Epithelial cell of prostate (primary cell): Measurements from ENCODE around the gene DIPK1A.

Source experiments
- DNase-seq: peaks from one replicate; pipeline ENCODE4 v3.0.0-alpha.2; 2011; ENCODE audit warnings: low read depth, low spot score
- H3K27ac ChIP-seq: fragments of 450-650 bp; 2 replicates; pipeline ENCODE4 v1.5.1; 2017; ENCODE audit warnings: mild to moderate bottlenecking

DIPK1A gene

DNA sequence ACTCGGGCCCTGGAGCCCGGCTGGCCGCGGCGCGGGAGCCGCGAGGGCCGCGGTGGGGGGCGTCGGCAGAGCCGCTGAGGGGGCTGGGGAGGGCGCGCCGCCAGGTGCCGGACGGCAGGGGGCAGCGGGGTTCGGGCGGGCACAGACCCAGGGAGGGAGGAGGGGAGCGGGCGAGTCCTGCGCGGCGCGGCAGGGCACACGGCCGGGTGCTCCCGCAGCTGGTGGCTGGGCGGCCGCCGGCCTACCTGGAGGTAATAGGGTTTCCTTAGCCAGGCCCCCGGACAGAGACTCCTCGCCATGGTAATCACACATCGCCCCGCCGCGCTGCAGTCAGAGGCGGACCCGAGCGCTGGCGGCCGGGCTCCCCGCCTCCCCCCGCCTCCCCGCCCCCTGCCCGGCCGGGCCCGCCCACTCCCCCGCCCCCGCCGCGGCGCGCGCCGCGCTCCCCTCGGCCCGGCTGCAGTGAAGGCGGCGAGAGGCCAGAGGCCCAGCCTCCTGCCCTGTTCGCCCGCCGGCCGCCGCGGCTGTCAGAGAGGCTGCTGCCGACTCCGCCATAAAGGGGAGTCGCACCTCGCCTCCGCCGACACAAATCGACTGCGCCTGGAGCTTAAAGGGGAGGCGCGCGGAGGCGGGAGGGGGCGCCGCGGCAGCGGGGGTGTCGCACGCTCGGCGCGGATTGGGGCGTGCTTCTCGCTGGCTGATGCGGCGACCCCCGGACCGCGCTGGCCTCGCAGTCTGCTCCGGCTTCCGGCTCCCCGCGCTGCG, at the start of gene DIPK1A:
TSS of gene DIPK1A (minus strand) at position 332 of the 765 bp plus-strand sequence. CDS start at position 299, 33 bp downstream.
- H3K27ac ChIP-seq: peak within 1 kb of the TSS; percentile 67
- no peak for DNase-seq

DNA sequence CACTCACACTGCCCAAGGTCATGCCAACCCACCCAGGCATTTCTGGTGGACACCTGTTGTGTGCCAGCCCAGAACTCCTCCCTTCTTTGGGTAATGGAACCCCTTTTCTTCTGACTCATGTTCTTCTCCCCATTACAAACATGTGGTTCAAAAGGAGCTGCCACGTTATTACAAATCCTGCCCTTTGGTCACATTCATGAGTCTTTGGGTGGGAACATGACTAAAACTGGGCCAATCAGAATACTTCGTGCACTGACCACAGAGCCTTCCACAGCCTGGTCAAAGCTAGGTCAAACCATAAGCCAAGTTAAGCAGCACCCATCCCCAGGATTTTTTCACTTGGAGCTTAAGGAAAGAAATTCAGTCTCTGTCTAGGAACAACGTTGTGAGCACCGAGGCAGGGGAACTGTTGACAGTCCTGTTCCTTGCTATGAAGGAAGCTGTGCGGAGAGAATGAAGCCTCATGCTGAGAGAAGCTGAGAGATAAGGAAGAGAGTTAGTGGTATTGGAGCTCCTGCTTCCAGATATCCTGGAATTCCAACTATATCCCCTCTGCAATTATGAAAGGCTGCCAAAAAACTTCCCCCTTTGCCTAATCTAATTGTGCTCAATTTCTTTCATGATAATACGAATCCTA, 46.8 kb upstream of the DIPK1A start:
- DNase-seq: no peak
- no peak overlapping the region for H3K27ac ChIP-seq

DNA sequence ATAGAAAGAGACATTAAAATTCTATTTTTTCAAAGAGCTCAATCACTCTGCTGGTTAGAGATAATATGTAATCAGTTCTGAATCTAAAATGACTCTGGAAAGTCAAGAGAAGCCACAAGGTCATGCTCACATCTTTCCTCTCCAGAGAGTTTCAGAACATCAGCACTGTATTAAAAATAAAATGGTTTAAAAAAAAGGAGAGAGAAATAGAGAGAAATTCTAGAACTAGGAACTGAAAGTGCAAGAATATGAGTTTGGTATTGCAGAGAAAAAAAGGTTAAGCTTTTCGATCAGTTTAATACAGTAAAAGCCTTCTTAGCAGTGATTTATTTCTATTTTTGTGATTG, 44.0 kb upstream of the DIPK1A start:
- no peak for DNase-seq

GRCh38 chr1:93004566-93005251, 43.4 kb upstream of the DIPK1A start:
- H3K27ac ChIP-seq: no peak overlapping the region
- no peak for DNase-seq

More for the DNA sequence above, 44.0 kb upstream of the DIPK1A start:
- H3K27ac ChIP-seq: no peak overlapping the region

DNA sequence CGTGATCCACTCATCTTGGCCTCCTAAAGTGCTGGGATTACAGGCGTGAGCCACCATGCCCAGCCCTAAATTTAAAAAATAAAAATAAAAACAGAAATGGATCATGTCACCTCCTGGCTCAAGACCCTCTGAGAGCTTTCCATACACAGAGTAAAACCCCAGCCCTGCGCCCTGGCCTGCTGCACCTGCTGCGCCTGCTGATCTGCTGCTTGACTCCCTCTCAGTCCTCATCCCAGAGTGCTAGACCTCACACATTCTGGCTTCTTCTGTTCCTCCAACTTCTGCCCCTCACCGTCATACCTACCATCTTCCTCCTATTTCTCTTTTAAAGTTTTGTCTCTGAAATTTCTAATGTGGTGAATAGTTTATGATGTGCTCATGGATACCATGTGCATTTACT, 42.7 kb upstream of the DIPK1A start:
- H3K27ac ChIP-seq: no peak overlapping the region

GRCh38 chr1:93002781-93003180, 41.5 kb upstream of the DIPK1A start:
- DNase-seq: no peak
- no peak overlapping the region for H3K27ac ChIP-seq

More for the DNA sequence above, 42.7 kb upstream of the DIPK1A start:
- DNase-seq: no peak

DNA sequence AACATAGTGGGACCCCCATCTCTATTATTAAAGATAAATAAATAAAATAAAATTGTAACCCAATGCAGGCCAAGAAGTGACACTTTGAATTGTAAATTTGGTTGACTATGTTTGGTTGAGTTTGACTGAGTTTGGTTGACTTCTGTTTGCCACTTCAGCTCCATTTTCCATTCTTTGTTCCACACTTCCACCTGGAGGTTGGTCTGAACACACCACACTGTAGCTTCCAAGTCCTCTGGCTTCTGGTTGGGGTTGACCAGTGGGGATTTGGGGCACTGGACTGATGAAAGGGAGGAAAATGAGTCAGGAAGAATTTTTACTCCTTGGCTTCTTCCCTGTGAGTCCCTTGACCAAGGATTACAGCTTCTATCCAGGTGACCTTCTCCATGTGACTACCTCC, 40.6 kb upstream of the DIPK1A start:
- DNase-seq: no peak
- H3K27ac ChIP-seq: no peak overlapping the region

GRCh38 chr1:93000751-93001175, 39.5 kb upstream of the DIPK1A start:
- H3K27ac ChIP-seq: no peak overlapping the region
- DNase-seq: no peak

DNA sequence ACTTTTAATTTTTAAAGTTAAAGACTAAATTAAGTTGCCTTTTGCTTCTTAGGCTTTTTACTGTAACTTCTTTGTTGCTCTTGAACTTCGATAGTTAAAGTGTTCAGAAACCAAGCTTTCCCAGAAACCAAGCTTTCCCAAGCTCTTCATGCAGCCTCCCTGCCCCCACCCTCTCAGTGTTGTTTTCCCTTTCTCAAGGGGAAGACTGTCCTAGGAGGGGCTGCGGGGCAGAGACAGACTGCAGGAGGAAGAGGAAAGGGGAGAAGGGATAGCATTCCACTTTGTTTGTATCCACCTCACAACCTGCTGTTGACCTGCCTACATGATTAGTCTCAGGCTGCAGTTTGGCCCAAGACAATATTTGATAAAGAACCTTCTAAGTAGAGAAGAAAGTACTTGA, 39.0 kb upstream of the DIPK1A start:
- no peak overlapping the region for H3K27ac ChIP-seq
- no peak for DNase-seq

DNA sequence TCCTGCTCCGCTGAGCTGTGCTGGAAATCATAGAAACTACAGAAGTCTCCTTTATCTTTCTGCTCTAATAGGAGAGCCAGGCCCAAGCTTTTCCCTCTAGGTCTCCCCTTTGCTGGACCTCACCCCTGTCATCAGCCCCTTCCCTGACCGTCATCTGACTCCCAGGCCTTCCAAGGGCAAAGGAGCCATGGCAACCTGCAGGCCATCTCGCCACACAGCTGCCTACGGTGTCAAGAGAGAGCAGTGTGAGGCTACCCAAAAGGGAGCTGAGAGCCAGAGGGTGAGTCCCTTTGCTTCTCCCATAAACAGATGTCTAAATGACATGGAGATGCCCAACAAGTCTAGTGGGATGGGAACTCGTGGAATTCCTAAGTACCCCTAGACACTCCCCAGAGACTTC, 37.6 kb upstream of the DIPK1A start:
- no peak for DNase-seq
- H3K27ac ChIP-seq: no peak overlapping the region

DNA sequence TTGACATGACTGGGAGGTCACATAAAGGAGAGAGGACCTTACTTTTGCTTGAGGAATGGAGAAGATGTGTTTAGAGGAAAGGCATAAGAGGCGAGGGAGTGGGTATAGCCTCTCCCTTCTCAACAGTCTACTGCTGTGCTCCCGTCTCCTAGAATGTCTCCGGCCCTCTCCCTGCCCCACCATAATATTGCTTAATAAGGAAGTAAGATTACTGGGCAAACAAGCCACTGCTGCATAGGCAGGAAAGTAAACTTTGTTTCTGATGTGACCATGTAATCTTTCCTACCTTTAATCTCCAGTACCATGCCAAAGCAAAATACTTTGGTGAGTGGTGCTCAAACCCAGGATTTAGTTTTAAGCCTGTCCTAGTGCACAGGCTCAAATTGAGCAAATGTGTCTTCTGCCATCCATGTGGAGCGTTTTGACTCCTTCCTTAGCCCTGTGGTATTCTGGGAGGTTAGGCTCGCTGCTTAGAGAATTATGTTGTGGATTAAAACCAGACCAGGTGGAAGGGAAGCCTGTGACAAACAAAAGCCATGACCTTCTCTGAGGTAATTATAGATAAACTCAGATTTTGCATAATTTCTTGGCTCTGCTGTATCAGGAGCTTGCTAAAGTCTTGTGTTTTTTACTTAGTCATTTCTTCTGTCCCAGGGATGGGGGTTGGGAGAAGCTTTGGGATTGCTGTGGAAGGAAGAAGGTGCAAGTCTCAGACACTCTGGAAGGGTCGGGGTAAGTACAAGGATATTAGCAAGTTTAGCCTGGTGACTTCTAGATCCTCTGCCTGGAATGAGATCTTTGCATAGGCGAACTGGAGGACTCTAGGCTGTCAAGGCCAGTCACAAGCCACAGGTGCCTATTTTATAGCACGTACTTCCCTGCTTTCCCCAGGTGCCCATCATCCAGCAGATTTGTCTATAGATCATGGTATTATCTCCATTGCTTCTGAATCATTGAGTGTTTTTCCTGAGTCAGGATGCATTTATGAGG, 34.5 kb upstream of the DIPK1A start:
- no peak for DNase-seq
- H3K27ac ChIP-seq: no peak overlapping the region

- H3K27ac ChIP-seq: no peak overlapping the region
- no peak for DNase-seq
Observed at GRCh38 chr1:92994105-92994712, 32.9 kb upstream of the DIPK1A start.

DNA sequence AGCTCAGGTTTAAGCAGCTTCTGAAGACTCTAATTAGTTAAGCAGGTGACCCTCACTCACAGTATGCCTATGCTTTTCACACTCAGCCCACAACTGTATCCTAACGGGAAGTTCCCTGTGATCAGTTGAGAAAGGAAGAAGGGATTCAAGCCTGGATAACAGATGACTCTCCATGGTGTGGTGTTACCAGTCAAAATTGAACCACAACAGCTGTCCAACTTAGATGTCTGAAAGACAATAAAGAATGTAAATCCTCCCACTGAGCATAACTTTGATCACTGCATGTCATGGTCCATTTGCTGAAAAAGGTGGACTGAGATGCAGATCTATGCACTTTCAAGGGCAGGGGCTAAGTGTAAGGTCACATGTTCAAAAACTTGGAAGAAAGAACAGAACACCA, 32.3 kb upstream of the DIPK1A start:
- H3K27ac ChIP-seq: no peak overlapping the region
- DNase-seq: no peak

DNA sequence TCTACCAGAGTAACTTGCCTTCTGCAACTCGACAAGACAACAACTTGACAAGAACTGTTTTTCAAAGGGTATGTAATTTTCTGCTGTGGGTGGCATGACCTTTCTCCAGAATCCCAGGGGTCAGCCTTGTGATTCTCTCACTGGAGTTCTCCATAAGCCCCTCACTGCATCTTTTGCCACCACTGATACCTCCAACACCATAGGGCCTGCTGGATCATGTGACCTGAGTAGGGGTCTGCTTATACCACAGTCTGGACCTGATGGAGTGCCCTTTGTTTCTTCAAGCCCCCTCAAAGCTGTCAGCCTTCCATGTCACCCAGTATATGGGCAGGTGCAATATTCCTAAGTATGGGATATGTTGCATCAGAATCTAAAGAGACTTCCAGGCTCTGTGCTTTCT, 31.6 kb upstream of the DIPK1A start:
- no peak for DNase-seq
- H3K27ac ChIP-seq: no peak overlapping the region

DNA sequence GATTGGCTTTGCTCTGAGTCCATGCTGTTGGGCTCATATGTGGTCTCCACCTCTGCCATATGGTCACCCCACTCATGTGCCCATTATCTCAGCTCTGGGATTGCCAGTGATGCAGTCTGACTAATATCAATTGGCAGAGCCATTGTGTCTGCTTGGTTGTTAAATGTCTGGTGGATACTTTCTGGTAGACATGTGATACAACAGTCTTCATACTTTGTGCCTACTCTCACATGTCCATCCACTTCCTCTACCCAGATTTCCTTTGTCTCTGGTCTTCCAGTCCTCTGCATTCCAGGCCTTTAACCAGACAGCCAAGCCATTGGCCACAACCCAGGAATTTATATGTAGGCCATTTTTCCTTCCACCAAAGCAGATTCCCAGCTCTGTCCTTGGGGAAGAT, 30.8 kb upstream of the DIPK1A start:
- DNase-seq: no peak
- H3K27ac ChIP-seq: no peak overlapping the region

DNA sequence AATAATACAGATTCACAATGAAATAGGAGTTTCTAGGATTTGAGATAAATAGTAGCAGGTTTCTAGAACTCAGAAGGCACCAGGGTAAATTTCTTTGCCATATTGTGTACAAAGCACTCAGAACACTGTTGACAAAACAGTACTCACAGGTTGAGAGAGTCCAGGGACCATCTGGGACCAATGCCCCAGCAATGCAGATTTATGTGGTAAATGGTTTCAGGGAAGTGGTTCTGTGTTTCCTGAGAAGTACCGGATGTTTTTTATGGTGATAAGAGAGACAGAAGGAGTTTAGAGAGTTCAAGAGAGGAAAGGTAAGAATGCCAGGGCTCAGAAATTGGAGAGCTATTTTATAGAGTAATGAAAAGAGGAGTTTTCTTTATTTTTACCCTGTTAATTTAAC, 29.6 kb upstream of the DIPK1A start:
- DNase-seq: no peak
- no peak overlapping the region for H3K27ac ChIP-seq

GRCh38 chr1:92989936-92990583, 28.8 kb upstream of the DIPK1A start:
- no peak overlapping the region for H3K27ac ChIP-seq
- DNase-seq: no peak

DNA sequence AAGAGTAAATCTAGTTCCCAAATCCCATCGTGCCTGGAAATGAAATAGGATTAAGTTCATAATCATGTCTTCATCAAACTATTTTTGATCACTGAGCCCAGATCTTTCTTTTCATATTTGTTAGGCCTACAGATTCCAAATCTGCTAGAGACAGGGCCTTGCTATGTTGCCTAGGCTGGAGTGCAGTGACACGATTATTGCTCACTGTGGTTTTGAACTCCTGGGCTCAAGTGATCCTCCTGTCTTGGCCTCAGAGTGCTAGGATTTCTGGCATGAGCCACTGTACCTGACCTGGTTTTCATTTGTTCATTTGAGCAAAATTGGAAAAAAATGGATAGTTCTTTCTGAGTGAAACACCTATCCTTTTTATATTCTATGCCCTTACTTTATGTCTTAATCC, 28.0 kb upstream of the DIPK1A start:
- DNase-seq: no peak
- peak overlapping the region; percentile 11 for H3K27ac ChIP-seq

- no peak for DNase-seq
- H3K27ac ChIP-seq: no peak overlapping the region
Observed at GRCh38 chr1:92987462-92987861, 26.2 kb upstream of the DIPK1A start.
